ENCODE data around the gene B3GAT1. TPM values are rescaled to one million over a fixed set of nuclear protein-coding genes. Genes with fewer than 3 reads are reported as not detected.

Gene B3GAT1
- total and polyA plus RNA-seq, 2 experiments from 2014 or later, result 4.8 to 28.3 TPM

GRCh38 chr11:134358165-134358855 lies 53.7 kb downstream of the B3GAT1 start:
- Histone ChIP-seq H3K9me2 (ENCODE audit: insufficient read depth) (no peaks in the 10 kb centered on the region), H4K20me1 (replicated peaks; ENCODE audit: insufficient read depth) (no peaks in the 10 kb centered on the region), H3K79me2 (replicated peaks; ENCODE audit: insufficient read depth) (no peaks in the 10 kb centered on the region), H3K4me3 (no peak overlapping the region), H3K4me2 (no peak overlapping the region), H3K4me1 (ENCODE audit: insufficient read depth) (no peaks in the 10 kb centered on the region), H3K27me3 (ENCODE audit: insufficient read depth) (0 out of 2 replicates have a peak, but pooled peaks cover 3% of the 10 kb centered on the region), H3K27ac (ENCODE audit: low read depth) (no peak overlapping the region), H3F3A (replicated peaks; ENCODE audit: low read depth) (no peaks in the 10 kb centered on the region; the same call in 1 of the 2 replicates), H2AFZ (no peak overlapping the region), H3K36me3 (ENCODE audit: insufficient read depth) (no peaks in the 10 kb centered on the region)
- Mint-ChIP-seq H3K27me3 (ENCODE audit: insufficient read depth, low read depth, poor library complexity) (peaks cover 15% of the 10 kb centered on the region), H3K4me1 (peaks cover 9% of the 10 kb centered on the region), H3K36me3 (ENCODE audit: low read depth) (peaks cover 3% of the 10 kb centered on the region; the same call in 2 of the 3 replicates), H3K27ac (no peak overlapping the region), H3K4me3 (no peak overlapping the region), H3K9me3 (peaks cover 4% of the 10 kb centered on the region; the same call in 1 of the 3 replicates)
- TF ChIP-seq ZNF462 (CRISPR knock-in tag; IDR thresholded peaks at IDR 0.05) (no peak), EZH2phosphoT487 (IDR thresholded peaks at IDR 0.05; ENCODE audit: unreplicated experiment) (no peak), ZNF331 (CRISPR knock-in tag; IDR thresholded peaks at IDR 0.05; ENCODE audit: low read depth) (no peak), JUNB (IDR thresholded peaks at IDR 0.05; ENCODE audit: unreplicated experiment) (no peak), CREB1 (CRISPR knock-in tag; IDR thresholded peaks at IDR 0.05; ENCODE audit: low read depth) (no peak), POLR2AphosphoS5 (IDR thresholded peaks at IDR 0.05; ENCODE audit: low read depth) (no peak), REST (IDR thresholded peaks at IDR 0.05; ENCODE audit: unreplicated experiment) (no peak), ZNF114 (CRISPR knock-in tag; IDR thresholded peaks at IDR 0.05) (no peak), CTCF (conservative IDR thresholded peaks at IDR 0.05; ENCODE audit: low read depth in 2 of 2) (no peak), NANOG (IDR thresholded peaks at IDR 0.05; ENCODE audit: borderline replicate concordance) (no peak), EZH2 (IDR thresholded peaks at IDR 0.05; ENCODE audit: low read depth, unreplicated experiment) (no peak), STAT1 (IDR thresholded peaks at IDR 0.05; ENCODE audit: unreplicated experiment) (no peak), ETS1 (IDR thresholded peaks at IDR 0.05) (no peak)
- ATAC-seq (no peak), DNase-seq (ENCODE audit: low spot score) (no peak)
